HEK293T (cell line): ENCODE measurements around the gene STXBP4.

ENCODE experiments used
- ELF4 ChIP-seq: fragments of 450-650 bp; IDR thresholded peaks from 2 replicates; pipeline ENCODE4 v1.6.1; 2017; ENCODE audit warnings: antibody characterized with exemption
- FOXA1 ChIP-seq: fragments of 450-650 bp; IDR thresholded peaks from 2 replicates; pipeline ENCODE4 v1.6.1; 2016; ENCODE audit warnings: mild to moderate bottlenecking
- FOXK2 ChIP-seq: fragments of 450-650 bp; IDR thresholded peaks from 2 replicates; pipeline ENCODE4 v1.6.1; 2016; ENCODE audit warnings: mild to moderate bottlenecking

- no peak for TF ChIP-seq FOXA1
- TF ChIP-seq ELF4, result no peak
- no peak for TF ChIP-seq FOXK2
Measured at GRCh38 chr17:55054429-55054828, 85.9 kb downstream of the STXBP4 start.
